Ovary (tissue), 9 donors: ENCODE data around the gene ST3GAL6. TPM values are rescaled to one million over a fixed set of nuclear protein-coding genes. Genes with fewer than 3 reads are reported as not detected.

Experiments
- DNase-seq, 5 donors: peaks; one replicate each; pipeline ENCODE4 v3.0.0-alpha.2; 2019 to 2020
- H3K27ac ChIP-seq, 2 donors: fragments of 200-600 bp; one replicate each; pipeline versions ENCODE4 v1.5.1 to v1.8.0; 2019 to 2022
- H3K27me3 ChIP-seq: fragments of 200-600 bp; one replicate; pipeline ENCODE4 v1.8.0; 2022
- H3K36me3 ChIP-seq: fragments of 200-600 bp; sonication (generic); one replicate; pipeline ENCODE4 v1.5.1; 2019
- H3K4me1 ChIP-seq: one replicate; pipeline ENCODE4 v1.8.1; 2013; ENCODE audit warnings: mild to moderate bottlenecking, moderate library complexity; ENCODE audit not compliant: insufficient read depth
- H3K4me3 ChIP-seq: fragments of 200-600 bp; sonication (generic); one replicate; pipeline ENCODE4 v1.5.1; 2017
- H3K9me3 ChIP-seq, 2 donors: fragments of 200-600 bp in 1 of 2; sonication (generic) in 1 of 2; one replicate each; pipeline versions ENCODE4 v1.5.1 to v1.8.1; 2013 to 2019; ENCODE audit warnings: mild to moderate bottlenecking in 1 of 2, moderate library complexity in 1 of 2
- CTCF ChIP-seq, 3 donors: fragments of 450-650 bp in 2 of 3; fragments of 200-600 bp in 1 of 3; IDR thresholded peaks; one replicate each; pipeline versions ENCODE4 v1.5.1 to v1.8.0; 2016 to 2022; ENCODE audit warnings: antibody characterized with exemption in 3 of 3, mild to moderate bottlenecking in 1 of 3
- EP300 ChIP-seq: sonication (generic); formaldehyde crosslinking; IDR thresholded peaks from one replicate; pipeline ENCODE4 v1.6.1; 2017; ENCODE audit warnings: antibody characterized with exemption
- POLR2A ChIP-seq: fragments of 450-650 bp; IDR thresholded peaks from one replicate; pipeline ENCODE4 v1.6.1; 2017; ENCODE audit warnings: antibody characterized with exemption, mild to moderate bottlenecking, moderate library complexity
- WGBS, 3 donors: extraction: QIAGEN DNeasy Blood & Tissue Kit in 1 of 3; methylation state at CpG; one replicate each; pipeline versions ENCODE4 v1.1.5 to v1.1.7; 2013 to 2017; 5-methylcytosine and 5-hydroxymethylcytosine counted together
- intact Hi-C, 4 donors: fragments of 100-400 bp; cut with DNase I; formaldehyde crosslinking; loops; one replicate each; pipeline versions ENCODE4 v1.11.0 to v1.15.1; 2022 to 2023
- polyA plus RNA-seq, 2 donors: library from polyadenylated mRNA; stranded (reverse); fragments of 200-250 nt in 1 of 2; fragments of 350-450 nt in 1 of 2; fragmentation: Illumina TruSeq in 1 of 2; extraction: RNeasy Lipid Tissue Mini Kit (QIAGEN cat#74804) in 1 of 2; gene quantifications; one replicate each; pipeline ENCODE4 v1.2.3, GENCODE V29; 2013 to 2014
- total RNA-seq, 7 donors: library from RNA; depleted of rRNA in 2 of 7; stranded (reverse); fragments of >200 nt in 2 of 7; fragmentation: NEBNext Ultra II Directional in 3 of 7; extraction: Animal tissue kit (Norgen Biotek cat#: 25700) in 3 of 7; gene quantifications; one replicate each; pipeline versions ENCODE4 v1.1.0 to v1.2.4, GENCODE V29; 2016 to 2023
- donor health status: DM: no; HTN: no; CAD: no; lungs with moderate emphysema.
- donor health status: DM: no; HTN: no; CAD: no.
- donor health status: Bipolar disorder and iron deficiency.
- donor health status: DM: yes; HTN: yes; CAD: no.
- donor health status: DM: no; HTN: no; CAD: no.
- donor health status: DM: yes; HTN: yes; CAD: no.

The ST3GAL6 gene
- total and polyA plus RNA-seq, 9 donors: 1.9 to 16.7 (median 3.7) TPM

GRCh38 chr3:98764472-98764884, 1.3 kb downstream of the ST3GAL6 start:
- no peak overlapping the region for H3K27ac ChIP-seq
- H3K9me3 ChIP-seq: no peaks in the 10 kb centered on the region
- intact Hi-C loops: no loop called here
- H3K4me1 ChIP-seq: peaks cover 4% of the 10 kb centered on the region
- no peak overlapping the region for H3K4me3 ChIP-seq
- H3K27me3 ChIP-seq: no peaks in the 10 kb centered on the region
- 12 to 29% (median 17%) methylated on average over 4 of the region's 4 CpGs for WGBS, 3 donors
- DNase-seq: no peak
- H3K36me3 ChIP-seq: no peaks in the 10 kb centered on the region
- TF ChIP-seq EP300 (no peak), CTCF (IDR thresholded peaks at IDR 0.05) (no peak), POLR2A (no peak)

- 71 to 78% (median 72%) methylated on average over 4 of the region's 4 CpGs for WGBS, 3 donors
- DNase-seq: no peak
- Histone ChIP-seq H3K9me3 (no peaks in the 10 kb centered on the region), H3K27ac (no peak overlapping the region), H3K4me3 (no peak overlapping the region), H3K4me1 (peaks cover 4% of the 10 kb centered on the region), H3K36me3 (no peaks in the 10 kb centered on the region), H3K27me3 (no peaks in the 10 kb centered on the region)
- TF ChIP-seq POLR2A: no peak
- no peak for TF ChIP-seq CTCF (IDR thresholded peaks at IDR 0.05)
- TF ChIP-seq EP300: no peak
- intact Hi-C loops: no loop called here
Measured at GRCh38 chr3:98765721-98766120, 2.6 kb downstream of the ST3GAL6 start.

GRCh38 chr3:98766924-98767323, 3.8 kb downstream of the ST3GAL6 start:
- Histone ChIP-seq H3K27me3 (no peaks in the 10 kb centered on the region), H3K36me3 (no peaks in the 10 kb centered on the region), H3K27ac (no peak overlapping the region), H3K4me3 (no peak overlapping the region), H3K9me3 (no peaks in the 10 kb centered on the region), H3K4me1 (peaks cover 4% of the 10 kb centered on the region)
- TF ChIP-seq POLR2A (no peak), CTCF (IDR thresholded peaks at IDR 0.05) (no peak)
- intact Hi-C loops: no loop called here
- no peak for DNase-seq

GRCh38 chr3:98768961-98769360, 5.8 kb downstream of the ST3GAL6 start:
- WGBS, 3 donors: 55 to 61% (median 57%) methylated on average over 2 of the region's 2 CpGs
- H3K4me1 ChIP-seq: peaks cover 1% of the 10 kb centered on the region
- H3K27ac ChIP-seq: no peak overlapping the region
- DNase-seq: no peak
- no peaks in the 10 kb centered on the region for H3K36me3 ChIP-seq
- no peaks in the 10 kb centered on the region for H3K27me3 ChIP-seq
- no peak overlapping the region for H3K4me3 ChIP-seq
- intact Hi-C loops: no loop called here
- TF ChIP-seq CTCF (IDR thresholded peaks at IDR 0.05) (no peak), POLR2A (no peak), EP300 (no peak)
- no peaks in the 10 kb centered on the region for H3K9me3 ChIP-seq

- no peak overlapping the region for H3K4me3 ChIP-seq
Measured at GRCh38 chr3:98769448-98769847, 6.3 kb downstream of the ST3GAL6 start.

More at GRCh38 chr3:98769448-98769847, 6.3 kb downstream of the ST3GAL6 start:
- Histone ChIP-seq H3K27me3 (no peaks in the 10 kb centered on the region), H3K4me1 (peaks cover under 1% of the 10 kb centered on the region), H3K36me3 (no peaks in the 10 kb centered on the region), H3K9me3 (no peaks in the 10 kb centered on the region), H3K27ac (no peak overlapping the region)
- intact Hi-C loops: no loop called here
- TF ChIP-seq POLR2A (no peak), EP300 (no peak), CTCF (IDR thresholded peaks at IDR 0.05) (no peak)
- DNase-seq: no peak
